ENCODE results near the gene MARCO. TPM values are rescaled to one million over a fixed set of nuclear protein-coding genes. Genes with fewer than 3 reads are reported as not detected.
A peak's percentile ranks its signal among the peaks of the same experiment; 100 is the strongest.
"Not testable (repeated sequence)": the region's sequence is repeated elsewhere in the genome, so short reads cannot be mapped to it uniquely, and the experiment has no call there.

The MARCO gene
- total RNA-seq, 1 experiment from 2014 or later = not detected

- Histone ChIP-seq H3K4me1 (replicated peaks) (no peaks in the 10 kb centered on the region), H3K27me3 (replicated peaks) (0 out of 2 replicates have a peak, but pooled peaks cover 3% of the 10 kb centered on the region)
- DNase-seq (ENCODE audit: low read depth in 1 of 2, low spot score in 2 of 2) = peak in 1 of 2 experiments; percentile 8
These were observed 47.5 kb downstream of the MARCO start for GRCh38 chr2:118989481-118989880.

DNA sequence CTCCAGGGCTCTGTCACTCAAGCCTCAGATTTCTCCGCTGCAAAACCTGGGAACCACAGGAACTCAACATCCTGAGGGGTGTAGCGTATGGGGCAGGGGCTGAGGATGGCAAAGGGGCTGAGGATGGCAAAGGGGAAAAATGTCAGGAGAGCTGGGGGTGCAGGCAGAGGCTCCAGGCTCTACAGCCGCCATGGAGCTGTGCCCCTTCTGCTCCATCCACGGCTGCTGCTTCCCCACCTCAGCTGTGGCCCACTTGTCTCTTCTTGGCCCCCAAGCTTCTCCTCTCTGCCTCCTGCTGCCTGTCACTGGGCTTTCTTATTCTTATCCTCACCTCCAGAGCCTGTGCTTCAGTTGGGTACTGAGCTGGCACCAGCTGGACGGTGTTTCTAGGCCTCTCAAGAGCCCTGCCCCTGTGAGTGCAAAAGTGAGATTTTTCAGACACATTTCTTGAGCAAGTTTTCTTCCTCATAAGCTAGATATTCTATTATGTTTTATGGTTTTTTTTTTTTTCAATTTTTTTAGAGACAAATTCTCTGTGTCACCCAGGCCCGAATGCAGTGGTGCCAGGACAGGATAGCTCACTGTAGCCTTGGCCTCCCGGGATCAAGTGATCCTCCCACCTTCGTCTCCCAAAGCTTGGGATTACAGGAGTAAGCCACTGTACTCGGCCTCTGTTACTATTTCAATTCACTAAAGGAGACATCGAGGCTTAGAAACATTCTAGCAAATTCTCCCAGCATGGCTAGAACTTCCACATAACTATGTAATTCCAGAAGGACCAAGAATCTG is 49.0 kb downstream of the MARCO start:
- Histone ChIP-seq H3K36me3 (no peaks in the 10 kb centered on the region), H3K27me3 (replicated peaks) (0 out of 2 replicates have a peak, but pooled peaks cover 3% of the 10 kb centered on the region), H3K4me1 (replicated peaks) (no peaks in the 10 kb centered on the region), H3K27ac (no peak overlapping the region), H3K4me3 (no peak overlapping the region), H3K9me3 (replicated peaks) (no peaks in the 10 kb centered on the region)
- DNase-seq (ENCODE audit: low read depth in 1 of 2, low spot score in 2 of 2) = peak in 1 of 2 experiments; percentile 17

More at GRCh38 chr2:118989481-118989880, 47.5 kb downstream of the MARCO start:
- Histone ChIP-seq H3K27ac (no peak overlapping the region), H3K4me3 (no peak overlapping the region), H3K9me3 (replicated peaks) (no peaks in the 10 kb centered on the region), H3K36me3 (no peaks in the 10 kb centered on the region)

GRCh38 chr2:118991554-118991953 is 49.6 kb downstream of the MARCO start:
- H3K27me3 ChIP-seq (replicated peaks) = 0 out of 2 replicates have a peak, but pooled peaks cover 3% of the 10 kb centered on the region
- H3K27ac ChIP-seq = no peak overlapping the region
- H3K9me3 ChIP-seq (replicated peaks) = no peaks in the 10 kb centered on the region
- peak in 1 of 2 experiments; percentile 10 for DNase-seq (ENCODE audit: low read depth in 1 of 2, low spot score in 2 of 2)
- H3K36me3 ChIP-seq = no peaks in the 10 kb centered on the region
- no peak overlapping the region for H3K4me3 ChIP-seq
- H3K4me1 ChIP-seq (replicated peaks) = no peaks in the 10 kb centered on the region

DNA sequence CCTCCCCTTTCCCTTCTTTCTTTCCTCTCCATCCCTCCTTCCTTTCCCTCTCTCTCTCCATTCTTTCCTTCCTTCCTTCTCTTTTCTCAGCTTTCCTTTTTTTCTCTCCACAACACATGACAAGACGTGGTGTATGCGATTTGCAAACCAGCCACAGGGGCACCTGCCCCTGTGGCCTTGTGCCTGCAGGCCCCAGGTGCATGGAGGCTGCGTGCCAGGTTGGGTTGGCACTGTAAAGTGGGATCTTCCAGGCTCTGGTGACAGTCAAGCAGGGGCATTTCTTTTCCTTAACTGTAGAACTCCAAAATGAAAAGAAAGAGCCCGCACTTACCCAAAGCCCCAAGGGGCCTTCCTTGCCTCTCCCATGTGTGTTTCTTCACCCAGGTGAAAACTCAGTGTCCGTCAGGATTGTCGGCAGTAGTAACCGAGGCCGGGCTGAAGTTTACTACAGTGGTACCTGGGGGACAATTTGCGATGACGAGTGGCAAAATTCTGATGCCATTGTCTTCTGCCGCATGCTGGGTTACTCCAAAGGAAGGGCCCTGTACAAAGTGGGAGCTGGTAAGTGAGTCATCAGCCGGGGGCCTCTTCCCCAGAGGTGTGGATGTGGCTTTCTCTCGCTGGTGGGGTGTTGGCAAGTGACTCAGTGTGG is 50.9 kb downstream of the MARCO start:
- H3K27ac ChIP-seq = no peak overlapping the region
- no peaks in the 10 kb centered on the region for H3K27me3 ChIP-seq (replicated peaks)
- no peaks in the 10 kb centered on the region for H3K36me3 ChIP-seq
- no peaks in the 10 kb centered on the region for H3K9me3 ChIP-seq (replicated peaks)
- H3K4me3 ChIP-seq = no peak overlapping the region
- peak in 1 of 2 experiments; percentile 24 for DNase-seq (ENCODE audit: low read depth in 1 of 2, low spot score in 2 of 2)
- no peaks in the 10 kb centered on the region for H3K4me1 ChIP-seq (replicated peaks)

DNA sequence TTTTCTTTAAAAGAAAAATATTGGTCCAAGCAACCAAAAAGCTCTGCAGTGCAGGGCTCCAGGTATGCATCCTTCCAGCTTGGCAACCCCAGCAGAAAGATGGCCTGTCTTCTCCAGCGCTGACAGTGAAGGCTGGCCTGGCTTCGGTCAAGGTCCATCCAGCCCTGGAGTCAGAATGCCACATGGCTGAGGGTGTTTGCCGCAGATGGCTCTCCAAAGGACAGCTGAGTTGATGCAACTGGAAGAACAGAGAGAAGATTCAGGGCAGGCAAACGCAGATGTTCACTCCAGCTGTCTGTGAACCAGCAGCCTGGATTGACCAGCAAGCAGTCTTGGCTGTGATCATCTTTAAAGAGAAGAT is 51.4 kb downstream of the MARCO start:
- Histone ChIP-seq H3K4me3 (no peak overlapping the region), H3K9me3 (replicated peaks) (no peaks in the 10 kb centered on the region), H3K4me1 (replicated peaks) (no peaks in the 10 kb centered on the region), H3K36me3 (no peaks in the 10 kb centered on the region), H3K27me3 (replicated peaks) (no peaks in the 10 kb centered on the region), H3K27ac (no peak overlapping the region)
- DNase-seq (ENCODE audit: low read depth in 1 of 2, low spot score in 2 of 2) = no peak

DNA sequence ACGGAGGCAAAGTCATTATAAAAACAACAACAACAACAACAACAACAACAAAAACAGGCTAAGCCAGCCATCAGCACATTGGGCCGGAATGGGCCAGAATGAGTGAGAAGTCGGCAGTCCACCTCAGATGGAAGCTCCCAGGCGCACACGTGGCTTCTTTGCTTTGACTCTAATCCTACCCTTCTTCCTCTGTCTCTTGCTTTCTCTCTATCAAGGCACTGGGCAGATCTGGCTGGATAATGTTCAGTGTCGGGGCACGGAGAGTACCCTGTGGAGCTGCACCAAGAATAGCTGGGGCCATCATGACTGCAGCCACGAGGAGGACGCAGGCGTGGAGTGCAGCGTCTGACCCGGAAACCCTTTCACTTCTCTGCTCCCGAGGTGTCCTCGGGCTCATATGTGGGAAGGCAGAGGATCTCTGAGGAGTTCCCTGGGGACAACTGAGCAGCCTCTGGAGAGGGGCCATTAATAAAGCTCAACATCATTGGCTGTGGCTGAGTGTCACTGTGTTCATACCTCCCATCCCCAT is 52.2 kb downstream of the MARCO start:
- Histone ChIP-seq H3K4me1 (replicated peaks) (no peaks in the 10 kb centered on the region), H3K4me3 (no peak overlapping the region), H3K27me3 (replicated peaks) (no peaks in the 10 kb centered on the region), H3K9me3 (replicated peaks) (no peaks in the 10 kb centered on the region), H3K36me3 (no peaks in the 10 kb centered on the region), H3K27ac (no peak overlapping the region)
- DNase-seq (ENCODE audit: low read depth in 1 of 2, low spot score in 2 of 2) = peak in 1 of 2 experiments; percentile 18

GRCh38 chr2:118994778-118995177 is 52.8 kb downstream of the MARCO start:
- Histone ChIP-seq H3K27ac (no peak overlapping the region), H3K4me3 (no peak overlapping the region), H3K9me3 (replicated peaks) (no peaks in the 10 kb centered on the region), H3K36me3 (no peaks in the 10 kb centered on the region), H3K4me1 (replicated peaks) (no peaks in the 10 kb centered on the region), H3K27me3 (replicated peaks) (no peaks in the 10 kb centered on the region)
- peak in 1 of 2 experiments; percentile 10 for DNase-seq (ENCODE audit: low read depth in 1 of 2, low spot score in 2 of 2)

DNA sequence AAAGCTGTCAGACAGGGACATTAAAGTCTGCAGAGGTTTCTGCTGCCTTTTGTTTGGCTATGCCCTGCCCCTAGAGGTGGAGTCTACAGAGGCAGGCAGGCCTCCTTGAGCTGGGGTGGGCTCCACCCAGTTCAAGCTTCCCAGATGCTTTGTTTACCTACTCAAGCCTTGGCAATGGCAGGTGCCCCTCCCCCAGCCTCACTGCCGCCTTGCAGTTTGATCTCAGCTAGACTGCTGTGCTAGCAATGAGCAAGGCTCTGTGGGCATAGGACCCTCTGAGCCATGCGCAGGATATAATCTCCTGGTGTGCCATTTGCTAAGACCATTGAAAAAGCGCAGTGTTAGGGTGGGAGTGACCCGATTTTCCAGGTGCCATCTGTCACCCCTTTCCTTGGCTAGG is 61.9 kb downstream of the MARCO start:
- H3K27ac ChIP-seq; H3K4me3 ChIP-seq; H3K27me3 ChIP-seq (replicated peaks); H3K4me1 ChIP-seq (replicated peaks); H3K9me3 ChIP-seq (replicated peaks); H3K36me3 ChIP-seq: not testable (repeated sequence)
- DNase-seq (ENCODE audit: low read depth in 1 of 2, low spot score in 2 of 2) = peak in 1 of 2 experiments; percentile 32

- peak in 1 of 2 experiments; percentile 18 for DNase-seq (ENCODE audit: low read depth in 1 of 2, low spot score in 2 of 2)
- H3K27me3 ChIP-seq (replicated peaks) = no peaks in the 10 kb centered on the region; the same call in 1 of the 2 replicates
- H3K9me3 ChIP-seq (replicated peaks) = no peaks in the 10 kb centered on the region
- no peak overlapping the region for H3K4me3 ChIP-seq
- H3K4me1 ChIP-seq (replicated peaks) = no peaks in the 10 kb centered on the region
- H3K27ac ChIP-seq = no peak overlapping the region
- H3K36me3 ChIP-seq = no peaks in the 10 kb centered on the region
These were observed 62.6 kb downstream of the MARCO start for GRCh38 chr2:119004602-119005001.

GRCh38 chr2:119005051-119005450 is 63.1 kb downstream of the MARCO start:
- H3K27ac ChIP-seq = no peak overlapping the region
- H3K9me3 ChIP-seq (replicated peaks) = no peaks in the 10 kb centered on the region
- no peaks in the 10 kb centered on the region for H3K36me3 ChIP-seq
- H3K27me3 ChIP-seq (replicated peaks) = no peaks in the 10 kb centered on the region; the same call in 1 of the 2 replicates
- H3K4me1 ChIP-seq (replicated peaks) = no peaks in the 10 kb centered on the region
- no peak overlapping the region for H3K4me3 ChIP-seq
- DNase-seq (ENCODE audit: low read depth in 1 of 2, low spot score in 2 of 2) = peak in 1 of 2 experiments; percentile 21

DNA sequence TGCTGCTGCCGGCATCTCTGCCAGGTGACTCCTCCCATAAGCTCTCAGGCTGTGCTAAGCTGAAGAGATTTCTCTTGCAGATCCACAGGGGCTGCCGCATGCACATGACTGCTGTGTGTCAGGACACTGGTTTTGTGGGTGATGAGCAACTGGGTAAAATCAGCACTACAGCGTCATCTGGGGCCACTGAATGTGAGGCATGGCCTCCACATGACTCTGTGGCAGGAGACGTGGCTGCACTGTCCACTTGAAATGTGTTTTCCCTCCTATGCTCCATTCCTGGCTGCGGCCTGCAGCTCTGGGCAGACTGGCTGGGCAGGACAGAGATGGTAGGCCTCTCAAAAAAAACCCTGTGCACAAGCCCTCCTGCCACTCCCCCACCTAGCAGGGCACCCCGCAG is 63.6 kb downstream of the MARCO start:
- Histone ChIP-seq H3K4me1 (replicated peaks) (no peaks in the 10 kb centered on the region), H3K4me3 (no peak overlapping the region), H3K27ac (no peak overlapping the region), H3K27me3 (replicated peaks) (peaks cover 2% of the 10 kb centered on the region; the same call in 1 of the 2 replicates), H3K9me3 (replicated peaks) (no peaks in the 10 kb centered on the region), H3K36me3 (no peaks in the 10 kb centered on the region)
- peak in 1 of 2 experiments; percentile 23 for DNase-seq (ENCODE audit: low read depth in 1 of 2, low spot score in 2 of 2)

DNA sequence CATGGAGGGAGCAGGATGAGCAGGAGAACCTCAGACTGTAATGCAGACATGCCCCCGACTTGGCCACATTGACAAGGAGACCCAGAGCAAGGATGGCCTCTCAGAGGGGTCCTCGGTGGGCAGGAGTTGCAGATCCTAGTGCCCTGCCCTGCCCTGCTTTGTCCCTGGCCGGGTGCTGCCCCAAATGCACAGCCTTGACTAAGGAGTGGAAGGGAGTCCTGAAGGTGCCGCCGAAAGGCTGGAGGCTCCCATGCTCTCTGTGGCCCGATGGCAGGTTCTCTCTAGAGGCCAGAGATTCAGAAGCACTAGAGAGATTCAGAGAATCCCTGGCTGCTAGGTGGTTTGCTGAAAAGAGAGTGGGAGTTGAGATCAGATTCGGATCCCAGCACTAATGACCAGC is 64.4 kb downstream of the MARCO start:
- peak in 1 of 2 experiments; percentile 35 for DNase-seq (ENCODE audit: low read depth in 1 of 2, low spot score in 2 of 2)
- peaks cover 10% of the 10 kb centered on the region for H3K27me3 ChIP-seq (replicated peaks)
- no peaks in the 10 kb centered on the region for H3K36me3 ChIP-seq
- no peak overlapping the region for H3K27ac ChIP-seq
- H3K4me1 ChIP-seq (replicated peaks) = peaks cover 1% of the 10 kb centered on the region; the same call in 1 of the 2 replicates
- no peak overlapping the region for H3K4me3 ChIP-seq
- H3K9me3 ChIP-seq (replicated peaks) = no peaks in the 10 kb centered on the region

GRCh38 chr2:119008108-119008507 is 66.1 kb downstream of the MARCO start:
- H3K27me3 ChIP-seq (replicated peaks) = peaks cover 19% of the 10 kb centered on the region

DNA sequence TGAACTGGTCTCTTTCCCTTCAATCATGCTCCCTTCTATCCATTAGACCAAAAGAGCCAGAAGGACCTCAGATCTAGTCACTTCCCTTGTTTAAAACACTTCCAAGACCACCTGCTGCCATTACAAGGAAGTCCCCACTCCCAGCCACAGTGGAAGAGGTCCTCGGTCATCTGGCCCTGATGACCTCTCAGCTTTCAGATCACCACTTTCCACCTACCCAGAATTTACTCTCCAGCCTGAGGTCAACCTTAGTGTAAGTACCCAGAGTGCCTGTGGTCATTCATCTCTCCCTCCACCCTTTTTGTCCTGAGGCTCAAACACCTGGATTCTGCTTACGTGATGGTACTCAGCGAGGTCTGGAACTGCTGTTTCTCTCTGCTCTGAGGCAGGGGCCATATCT is 67.1 kb downstream of the MARCO start:
- H3K27me3 ChIP-seq (replicated peaks) = peaks cover 19% of the 10 kb centered on the region
- peaks cover 4% of the 10 kb centered on the region; the same call in 1 of the 2 replicates for H3K4me1 ChIP-seq (replicated peaks)
- H3K4me3 ChIP-seq = no peak overlapping the region
- DNase-seq (ENCODE audit: low read depth in 1 of 2, low spot score in 2 of 2) = no peak
- no peaks in the 10 kb centered on the region for H3K9me3 ChIP-seq (replicated peaks)
- no peaks in the 10 kb centered on the region for H3K36me3 ChIP-seq
- H3K27ac ChIP-seq = no peak overlapping the region

More at GRCh38 chr2:119008108-119008507, 66.1 kb downstream of the MARCO start:
- no peaks in the 10 kb centered on the region for H3K36me3 ChIP-seq
- H3K4me3 ChIP-seq = no peak overlapping the region
- peaks cover 4% of the 10 kb centered on the region; the same call in 1 of the 2 replicates for H3K4me1 ChIP-seq (replicated peaks)
- DNase-seq (ENCODE audit: low read depth in 1 of 2, low spot score in 2 of 2) = peak in 1 of 2 experiments; percentile 22
- H3K9me3 ChIP-seq (replicated peaks) = no peaks in the 10 kb centered on the region
- no peak overlapping the region for H3K27ac ChIP-seq

All from SJSA1 (cell line).